GM18951 (cell line): ENCODE data around the gene COQ8A.

ENCODE experiments used
- POLR2A ChIP-seq: IDR thresholded peaks from 4 replicates; pipeline ENCODE4 v1.6.1; 2011; ENCODE audit warnings: mild to moderate bottlenecking; ENCODE audit not compliant: insufficient read length, insufficient read depth; ENCODE audit errors: extremely low read depth
- in situ Hi-C: fragments of 300-500 bp; cut with MboI; formaldehyde crosslinking; loops from one replicate; pipeline ENCODE4 v1.12.0; 2022; ENCODE audit warnings: low sequenced_read_pairs, mixed read lengths, inconsistent platforms; ENCODE audit not compliant: unreplicated experiment

COQ8A gene

GRCh38 chr1:226976276-226976977 lies 36.3 kb downstream of the COQ8A start:
- in situ Hi-C loops = no loop called here
- no peak for TF ChIP-seq POLR2A

GRCh38 chr1:226976978-226977642 lies 37.0 kb downstream of the COQ8A start:
- in situ Hi-C loops = no loop called here
- no peak for TF ChIP-seq POLR2A

- in situ Hi-C loops = no loop called here
- TF ChIP-seq POLR2A = no peak
Observed at GRCh38 chr1:226977643-226978431, 37.7 kb downstream of the COQ8A start.

GRCh38 chr1:226978432-226979114 lies 38.5 kb downstream of the COQ8A start:
- no peak for TF ChIP-seq POLR2A

GRCh38 chr1:226979115-226979516 lies 39.0 kb downstream of the COQ8A start:
- in situ Hi-C loops = no loop called here
- no peak for TF ChIP-seq POLR2A

More at GRCh38 chr1:226978432-226979114, 38.5 kb downstream of the COQ8A start:
- in situ Hi-C loops = no loop called here

GRCh38 chr1:226979517-226980121 lies 39.5 kb downstream of the COQ8A start:
- no peak for TF ChIP-seq POLR2A
- in situ Hi-C loops = no loop called here

GRCh38 chr1:226980122-226980560 lies 40.0 kb downstream of the COQ8A start:
- TF ChIP-seq POLR2A = no peak
- in situ Hi-C loops = no loop called here

GRCh38 chr1:226980565-226981385 lies 40.7 kb downstream of the COQ8A start:
- TF ChIP-seq POLR2A = no peak
- in situ Hi-C loops = no loop called here

- in situ Hi-C loops = no loop called here
- TF ChIP-seq POLR2A = no peak
Observed at GRCh38 chr1:226981386-226981817, 41.3 kb downstream of the COQ8A start.

- in situ Hi-C loops = no loop called here
- TF ChIP-seq POLR2A = no peak
Observed at GRCh38 chr1:226981838-226982237, 41.7 kb downstream of the COQ8A start.

GRCh38 chr1:226982451-226983177 lies 42.5 kb downstream of the COQ8A start:
- no peak for TF ChIP-seq POLR2A
- in situ Hi-C loops = no loop called here
